WTC11 (cell line): ENCODE results near the gene OXSM. TPM values are rescaled to one million over a fixed set of nuclear protein-coding genes. Genes with fewer than 3 reads are reported as not detected.

Experiments used
- ATAC-seq: fragments of 200-7000 bp; cut with Tn5 transposase; 2 replicates; pipeline ENCODE4 v1.10.0; 2021; ENCODE audit warnings: mild to moderate bottlenecking, moderate library complexity
- CTCF ChIA-PET: fragments of 300-600 bp; sonication (Branson Sonifier 250); formaldehyde crosslinking; loops from one replicate; lab custom pipeline; 2021; ENCODE audit warnings: antibody characterized with exemption; lab: Charles Lee
- POLR2A ChIA-PET: fragments of 350-600 bp; sonication (Branson Sonifier 250); formaldehyde crosslinking; loops from one replicate; lab custom pipeline; 2021; ENCODE audit warnings: antibody characterized with exemption; lab: Charles Lee
- DNase-seq: peaks from one replicate; pipeline ENCODE4 v3.0.0; 2021; ENCODE audit warnings: low spot score
- H3K27ac Mint-ChIP-seq: 2 replicates; pipeline ENCODE4 v1.8.0; 2021; ENCODE audit warnings: mixed read lengths
- H3K27me3 Mint-ChIP-seq: 2 replicates; pipeline ENCODE4 v1.8.0; 2021; ENCODE audit warnings: low read depth, mild to moderate bottlenecking, moderate library complexity, mixed read lengths
- H3K36me3 Mint-ChIP-seq: 2 replicates; pipeline ENCODE4 v1.8.0; 2021; ENCODE audit warnings: mixed read lengths
- H3K4me1 Mint-ChIP-seq: 2 replicates; pipeline ENCODE4 v1.8.0; 2022; ENCODE audit warnings: mixed read lengths
- H3K4me3 Mint-ChIP-seq: 2 replicates; pipeline ENCODE4 v1.8.0; 2021; ENCODE audit warnings: mild to moderate bottlenecking, moderate library complexity, mixed read lengths
- H3K9me3 Mint-ChIP-seq: 2 replicates; pipeline ENCODE4 v1.8.0; 2021; ENCODE audit warnings: mixed read lengths
- EMX1 ChIP-seq: fragments of 250-450 bp; sonication (Bioruptor Pico); IDR thresholded peaks from 2 replicates; pipeline ENCODE4 v1.8.0; 2021; ENCODE audit warnings: mild to moderate bottlenecking
- ERG ChIP-seq: fragments of 250-450 bp; sonication (Bioruptor Pico); IDR thresholded peaks from 2 replicates; pipeline ENCODE4 v1.8.0; 2021; ENCODE audit warnings: mild to moderate bottlenecking
- FOXJ3 ChIP-seq: sonication (generic); formaldehyde crosslinking; IDR thresholded peaks from 2 replicates; pipeline ENCODE4 v1.9.0; 2021; ENCODE audit warnings: missing genetic modification reagents, mild to moderate bottlenecking, borderline replicate concordance
- FOXK1 ChIP-seq: sonication (generic); formaldehyde crosslinking; IDR thresholded peaks from 2 replicates; pipeline ENCODE4 v1.8.0; 2022; ENCODE audit warnings: mild to moderate bottlenecking, moderate library complexity, missing genetic modification reagents
- FOXP1 ChIP-seq: sonication (generic); formaldehyde crosslinking; IDR thresholded peaks from 2 replicates; pipeline ENCODE4 v1.8.0; 2022; ENCODE audit warnings: missing genetic modification reagents, mild to moderate bottlenecking, moderate library complexity, borderline replicate concordance
- GABPB1 ChIP-seq: sonication (generic); formaldehyde crosslinking; IDR thresholded peaks from 2 replicates; pipeline ENCODE4 v1.8.1; 2023; ENCODE audit warnings: mild to moderate bottlenecking, missing genetic modification reagents
- IRF2 ChIP-seq: sonication (generic); formaldehyde crosslinking; IDR thresholded peaks from 2 replicates; pipeline ENCODE4 v1.8.0; 2022; ENCODE audit warnings: low read depth, missing genetic modification reagents, borderline replicate concordance
- MLX ChIP-seq: sonication (generic); formaldehyde crosslinking; IDR thresholded peaks from 2 replicates; pipeline ENCODE4 v1.8.1; 2023; ENCODE audit warnings: mild to moderate bottlenecking, missing genetic modification reagents, moderate library complexity
- MYBL2 ChIP-seq: sonication (generic); formaldehyde crosslinking; IDR thresholded peaks from 2 replicates; pipeline ENCODE4 v1.8.1; 2023; ENCODE audit warnings: mild to moderate bottlenecking, moderate library complexity, missing genetic modification reagents
- NFATC4 ChIP-seq: fragments of 250-450 bp; sonication (Bioruptor Pico); IDR thresholded peaks from 2 replicates; pipeline ENCODE4 v1.9.0; 2021; ENCODE audit warnings: mild to moderate bottlenecking
- NFYB ChIP-seq: sonication (generic); formaldehyde crosslinking; conservative IDR thresholded peaks from 2 replicates; pipeline ENCODE4 v1.8.0; 2022; ENCODE audit warnings: low read depth, missing genetic modification reagents
- NR3C1 ChIP-seq: sonication (generic); formaldehyde crosslinking; conservative IDR thresholded peaks from 2 replicates; pipeline ENCODE4 v1.8.1; 2023; ENCODE audit warnings: low read depth, mild to moderate bottlenecking, missing genetic modification reagents
- OVOL2 ChIP-seq: fragments of 250-450 bp; sonication (Bioruptor Pico); IDR thresholded peaks from 2 replicates; pipeline ENCODE4 v1.9.0; 2021; ENCODE audit warnings: mild to moderate bottlenecking, borderline replicate concordance
- TCF7 ChIP-seq: sonication (generic); formaldehyde crosslinking; IDR thresholded peaks from 2 replicates; pipeline ENCODE4 v1.8.0; 2022; ENCODE audit warnings: mild to moderate bottlenecking, low read depth, missing genetic modification reagents, moderate library complexity
- TEAD4 ChIP-seq: sonication (generic); formaldehyde crosslinking; IDR thresholded peaks from 2 replicates; pipeline ENCODE4 v1.8.0; 2022; ENCODE audit warnings: mild to moderate bottlenecking, missing genetic modification reagents
- USF1 ChIP-seq: sonication (generic); formaldehyde crosslinking; IDR thresholded peaks from 2 replicates; pipeline ENCODE4 v1.8.0; 2022; ENCODE audit warnings: mild to moderate bottlenecking, missing genetic modification reagents
- ZBTB43 ChIP-seq: sonication (generic); formaldehyde crosslinking; IDR thresholded peaks from 2 replicates; pipeline ENCODE4 v1.8.1; 2023; ENCODE audit warnings: mild to moderate bottlenecking, missing genetic modification reagents
- ZNF317 ChIP-seq: sonication (generic); formaldehyde crosslinking; IDR thresholded peaks from 2 replicates; pipeline ENCODE4 v1.8.1; 2023; ENCODE audit warnings: low read depth, mild to moderate bottlenecking, moderate library complexity, missing genetic modification reagents, borderline replicate concordance
- ZNF416 ChIP-seq: fragments of 250-450 bp; sonication (Bioruptor Pico); IDR thresholded peaks from 2 replicates; pipeline ENCODE4 v1.9.0; 2021; ENCODE audit warnings: mild to moderate bottlenecking, inconsistent platforms
- ZNF532 ChIP-seq: fragments of 250-450 bp; sonication (Bioruptor Pico); IDR thresholded peaks from 2 replicates; pipeline ENCODE4 v1.9.0; 2021; ENCODE audit warnings: mild to moderate bottlenecking, borderline replicate concordance
- ZSCAN18 ChIP-seq: fragments of 250-450 bp; sonication (Bioruptor Pico); IDR thresholded peaks from 2 replicates; pipeline ENCODE4 v2.1.2; 2022; ENCODE audit warnings: mild to moderate bottlenecking, moderate library complexity
- total RNA-seq: library from RNA; stranded (reverse); gene quantifications from 3 replicates; pipeline ENCODE4 v1.2.3, GENCODE V29; 2021

Gene OXSM
- total RNA-seq, 1 experiment from 2014 or later: 2.7 TPM

GRCh38 chr3:25817638-25818037 is 27.7 kb downstream of the OXSM start:
- no peak for ATAC-seq
- H3K4me3 Mint-ChIP-seq: no peak overlapping the region
- ChIA-PET CTCF (no interaction called here), POLR2A (no interaction called here)
- H3K36me3 Mint-ChIP-seq: peaks cover 6% of the 10 kb centered on the region; the same call in 1 of the 2 replicates
- no peak overlapping the region for H3K27ac Mint-ChIP-seq
- peaks cover 9% of the 10 kb centered on the region for H3K9me3 Mint-ChIP-seq
- peaks cover 19% of the 10 kb centered on the region for H3K4me1 Mint-ChIP-seq
- no peak for DNase-seq
- TF ChIP-seq ZNF416 (CRISPR knock-in tag) (no peak), GABPB1 (CRISPR knock-in tag) (no peak), TEAD4 (CRISPR knock-in tag) (no peak)
- no peaks in the 10 kb centered on the region for H3K27me3 Mint-ChIP-seq

GRCh38 chr3:25818335-25818734 is 28.4 kb downstream of the OXSM start:
- POLR2A ChIA-PET: no interaction called here
- Mint-ChIP-seq H3K27ac (no peak overlapping the region), H3K4me1 (peaks cover 17% of the 10 kb centered on the region), H3K4me3 (no peak overlapping the region), H3K36me3 (peaks cover 6% of the 10 kb centered on the region; the same call in 1 of the 2 replicates), H3K27me3 (no peaks in the 10 kb centered on the region), H3K9me3 (peaks cover 9% of the 10 kb centered on the region)
- no peak for ATAC-seq
- no peak for DNase-seq
- CTCF ChIA-PET: no interaction called here
- TF ChIP-seq FOXP1 (CRISPR knock-in tag) (no peak), MLX (CRISPR knock-in tag) (no peak), ZNF317 (CRISPR knock-in tag) (no peak), NR3C1 (CRISPR knock-in tag) (no peak), FOXJ3 (CRISPR knock-in tag) (no peak), TCF7 (CRISPR knock-in tag) (no peak), MYBL2 (CRISPR knock-in tag) (no peak), NFATC4 (no peak), USF1 (CRISPR knock-in tag) (no peak), IRF2 (CRISPR knock-in tag) (no peak), ZBTB43 (CRISPR knock-in tag) (no peak), ERG (CRISPR knock-in tag) (no peak), FOXK1 (CRISPR knock-in tag) (no peak), ZNF532 (CRISPR knock-in tag) (no peak), OVOL2 (CRISPR knock-in tag) (no peak), NFYB (CRISPR knock-in tag) (no peak), ZSCAN18 (CRISPR knock-in tag) (no peak), EMX1 (CRISPR knock-in tag) (no peak)
